IPS-18c (cell line): Measurements from ENCODE around the gene NUP133.

Source experiments
- H3K4me3 ChIP-seq: 2 replicates; pipeline ENCODE4 v1.7.0; 2013; ENCODE audit warnings: low read depth, mild to moderate bottlenecking, low read length, moderate library complexity; ENCODE audit not compliant: insufficient read depth
- H3K9me3 ChIP-seq: one replicate; pipeline ENCODE4 v1.6.1; 2013; ENCODE audit warnings: mild to moderate bottlenecking, low read length, moderate library complexity; ENCODE audit not compliant: control insufficient read depth, insufficient read depth

NUP133 gene

DNA sequence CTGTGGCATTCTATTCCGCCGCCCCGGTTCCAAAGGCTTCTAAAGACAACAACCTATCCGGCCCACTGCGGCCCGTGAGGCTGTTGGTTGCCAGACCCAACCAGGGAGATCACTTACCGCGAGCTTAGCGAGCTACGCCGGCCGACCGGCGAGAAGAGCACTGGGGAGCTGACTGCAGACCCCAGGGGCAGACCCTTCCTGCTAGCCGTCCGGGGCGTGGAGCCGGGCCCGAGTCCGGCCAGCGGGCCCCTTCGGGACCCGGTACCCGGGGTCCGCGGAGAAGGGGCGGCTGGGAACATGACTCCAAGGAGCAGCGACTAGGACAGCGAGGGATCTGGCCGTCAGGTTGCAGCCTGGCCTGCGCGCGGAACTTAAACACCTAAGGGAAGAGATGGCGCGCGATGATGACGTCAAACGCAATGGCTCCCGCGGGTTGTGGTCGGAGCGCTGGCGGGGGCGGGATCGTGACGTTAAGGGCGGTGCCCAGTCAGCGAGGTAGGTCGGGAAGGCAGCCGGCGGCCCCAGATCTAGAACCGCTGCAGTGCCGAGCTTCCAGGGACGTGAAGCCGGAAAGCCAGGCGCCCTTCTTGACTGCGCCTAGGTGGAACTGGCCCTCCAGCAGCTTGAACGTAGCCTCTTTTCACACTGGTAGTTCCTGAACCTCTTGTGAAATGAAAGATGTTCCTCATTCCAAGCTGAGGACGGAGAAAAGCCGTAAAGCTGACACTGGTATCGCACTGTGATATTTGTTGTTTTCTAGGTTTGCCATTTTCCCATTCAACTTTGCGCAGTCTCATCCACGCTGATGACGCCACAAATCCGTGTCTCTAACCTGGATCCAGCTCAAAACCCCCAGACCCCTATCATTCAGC is at the start of gene NUP133:
Gene NUP133, minus strand, starts transcription at position 391 of the 872 bp plus-strand sequence. Its CDS starts 92 bp downstream, at position 299.
- peak within 1 kb of the TSS; percentile 80 for H3K4me3 ChIP-seq
- H3K9me3 ChIP-seq: no peaks in the 10 kb centered on the region

DNA sequence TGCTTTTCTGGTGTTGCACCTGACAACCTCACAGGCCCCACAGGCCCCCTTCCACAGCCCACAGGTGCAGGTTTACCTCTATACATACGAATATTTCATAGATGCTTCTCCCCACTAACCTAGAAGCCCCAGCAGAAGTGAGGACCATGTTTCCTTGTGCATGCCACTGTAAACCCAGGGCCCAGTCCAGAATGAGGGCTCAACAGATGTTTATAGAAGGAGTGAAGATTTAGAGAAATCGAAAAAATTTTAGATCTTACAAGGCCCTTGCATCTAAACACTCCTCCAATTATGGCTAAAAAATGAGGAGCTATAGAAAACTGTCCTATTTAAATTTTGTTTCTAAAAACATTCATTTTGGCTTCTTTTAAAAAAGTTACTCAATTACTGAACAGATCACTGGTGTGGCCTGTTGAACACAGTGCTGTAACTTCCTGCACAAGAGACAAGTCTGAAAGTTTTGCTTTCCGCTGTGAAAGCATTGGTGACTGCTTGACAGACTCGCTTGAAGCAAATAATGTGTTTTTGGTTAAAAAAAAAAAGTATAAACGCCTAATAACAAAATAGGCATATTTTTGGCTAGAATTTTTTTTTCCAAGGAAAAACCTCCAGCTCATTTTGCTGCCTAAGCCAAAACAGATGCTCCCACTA is 49.2 kb upstream of the NUP133 start:
- Histone ChIP-seq H3K4me3 (peak overlapping the region; percentile 79; the same call in 1 of the 2 replicates), H3K9me3 (peaks cover 2% of the 10 kb centered on the region)

DNA sequence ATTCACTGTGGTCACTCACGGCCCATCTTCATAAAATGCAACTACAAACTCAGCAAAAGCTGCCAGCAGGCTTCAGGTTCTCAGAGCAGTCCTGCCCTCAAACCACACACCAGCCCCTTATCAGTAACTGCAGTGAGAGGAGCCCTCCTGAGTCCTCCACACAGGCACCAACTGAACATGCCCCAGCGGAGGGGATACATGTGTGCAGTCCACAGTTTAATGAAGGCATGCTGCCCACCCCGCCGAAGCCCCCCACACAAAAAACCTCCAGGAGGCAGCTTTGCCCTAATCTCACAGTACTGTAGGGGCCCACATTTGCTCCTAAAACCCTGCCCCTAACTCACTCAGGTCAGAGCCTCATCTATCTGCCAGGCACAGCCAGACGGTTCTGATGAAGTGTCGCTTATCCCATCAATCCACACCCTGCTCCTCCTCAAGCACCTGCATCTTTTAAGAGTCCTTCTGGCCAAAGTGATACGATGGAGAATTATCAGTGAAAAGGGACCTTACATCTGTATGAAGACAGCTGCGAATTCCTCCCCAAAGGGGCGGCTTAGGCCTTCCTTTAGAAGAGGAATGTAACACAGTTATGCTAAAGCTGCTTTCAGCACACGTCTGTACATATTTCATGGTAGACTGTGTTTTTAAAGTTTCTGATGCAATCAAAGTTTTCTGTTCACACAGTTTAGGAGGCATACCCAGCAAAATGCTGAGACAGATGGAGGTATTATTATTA is 46.9 kb upstream of the NUP133 start:
- Histone ChIP-seq H3K4me3 (no peak overlapping the region), H3K9me3 (no peaks in the 10 kb centered on the region)

DNA sequence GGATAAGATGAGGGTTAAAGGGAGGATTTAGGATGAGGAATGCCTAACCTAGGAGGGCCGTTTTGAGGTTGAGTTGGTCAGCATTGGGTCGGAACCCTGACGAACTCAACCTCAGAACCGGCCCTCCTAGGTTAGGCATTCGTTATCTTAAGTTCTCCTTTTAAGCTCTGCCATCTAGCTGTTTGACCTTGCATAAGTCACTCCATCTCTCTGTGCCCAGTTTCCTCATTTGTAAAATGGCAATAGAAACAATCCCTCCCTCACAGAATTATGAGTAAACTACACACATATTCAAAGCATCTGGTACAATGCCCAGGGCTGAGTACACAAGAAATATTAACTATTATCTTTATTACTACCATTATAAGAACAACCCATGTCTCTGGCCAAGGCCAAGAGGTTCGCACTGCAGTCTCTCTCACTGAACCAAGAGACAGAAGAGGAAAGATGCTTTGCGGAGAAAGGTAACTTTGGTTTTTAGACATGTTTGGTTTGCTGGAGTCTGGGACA is 45.5 kb upstream of the NUP133 start:
- H3K9me3 ChIP-seq: no peaks in the 10 kb centered on the region
- no peak overlapping the region for H3K4me3 ChIP-seq

DNA sequence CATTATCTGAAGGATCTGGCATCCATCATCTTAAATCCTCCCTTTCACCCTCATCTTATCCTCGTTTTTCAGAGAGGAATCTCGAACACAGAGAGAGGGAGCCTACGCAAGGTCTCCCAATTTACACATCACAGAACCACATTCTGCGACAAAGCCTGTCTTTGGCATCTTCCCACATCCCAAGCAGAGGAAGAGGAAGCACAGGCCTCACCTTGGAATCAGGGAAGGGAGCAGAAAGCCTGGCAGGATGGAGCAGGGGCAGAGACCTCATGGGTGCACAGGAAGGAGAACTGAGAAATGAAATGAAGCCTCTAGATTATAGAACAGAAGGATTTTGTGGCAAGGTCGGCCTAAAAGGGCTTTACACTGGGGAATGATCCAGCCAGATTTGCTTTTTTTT is 44.6 kb upstream of the NUP133 start:
- H3K4me3 ChIP-seq: no peak overlapping the region

DNA sequence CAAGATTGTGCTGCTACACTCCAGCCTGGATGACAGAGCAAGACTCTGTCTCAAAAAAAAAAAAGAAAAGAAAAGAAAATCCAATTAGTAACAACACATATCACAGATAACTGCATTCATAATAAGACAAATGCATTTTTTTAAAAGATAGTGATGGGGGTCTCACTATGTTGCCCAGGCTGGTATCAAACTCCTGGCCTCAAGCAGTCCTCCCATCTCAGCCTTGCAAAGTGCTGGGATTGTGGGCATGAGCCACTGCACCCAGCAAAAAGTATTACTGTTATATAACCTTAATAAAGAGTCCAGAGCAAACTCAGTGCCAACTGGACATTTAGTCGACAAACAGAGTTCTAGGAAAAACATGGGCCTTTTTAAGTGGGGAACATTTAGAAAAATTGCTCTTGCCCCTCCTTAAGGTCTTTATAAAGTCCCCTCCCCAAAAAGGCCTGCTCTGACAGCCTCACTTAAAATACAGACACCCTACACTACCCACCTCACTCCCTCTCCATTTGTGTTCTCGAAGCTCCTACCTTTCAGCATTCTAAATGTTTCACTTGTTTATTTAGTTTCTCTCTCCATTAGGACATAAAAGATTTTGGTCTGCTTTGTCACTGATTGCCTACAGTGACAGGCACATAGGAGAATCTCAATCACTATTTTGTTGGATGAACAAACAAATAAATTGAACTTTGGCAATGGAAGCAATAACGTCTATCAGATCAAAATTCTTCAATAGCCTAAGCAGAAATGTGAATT is 42.8 kb upstream of the NUP133 start:
- no peaks in the 10 kb centered on the region for H3K9me3 ChIP-seq

More for the DNA sequence above, 44.6 kb upstream of the NUP133 start:
- H3K9me3 ChIP-seq: no peaks in the 10 kb centered on the region

DNA sequence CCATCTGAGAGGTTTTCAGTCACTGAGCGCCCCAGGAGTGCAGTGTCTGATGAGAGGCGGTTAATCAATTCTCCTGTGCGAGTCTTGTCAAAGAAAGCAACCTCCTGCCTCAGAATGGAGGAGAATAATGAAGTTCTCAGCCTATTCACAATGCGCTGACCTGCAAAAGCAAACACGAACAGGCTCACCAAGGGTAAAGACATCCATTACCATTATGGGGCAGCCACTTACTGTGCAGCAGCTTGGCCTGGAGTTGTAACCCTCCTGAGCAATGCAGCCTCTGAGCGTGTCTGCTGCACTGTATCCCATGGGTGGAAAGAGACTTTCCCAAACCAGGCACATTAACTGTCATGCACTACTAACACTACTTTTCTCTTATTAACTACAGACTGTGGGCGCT is 39.4 kb upstream of the NUP133 start:
- no peak overlapping the region for H3K4me3 ChIP-seq
- H3K9me3 ChIP-seq: no peaks in the 10 kb centered on the region

More for the DNA sequence above, 42.8 kb upstream of the NUP133 start:
- no peak overlapping the region for H3K4me3 ChIP-seq

DNA sequence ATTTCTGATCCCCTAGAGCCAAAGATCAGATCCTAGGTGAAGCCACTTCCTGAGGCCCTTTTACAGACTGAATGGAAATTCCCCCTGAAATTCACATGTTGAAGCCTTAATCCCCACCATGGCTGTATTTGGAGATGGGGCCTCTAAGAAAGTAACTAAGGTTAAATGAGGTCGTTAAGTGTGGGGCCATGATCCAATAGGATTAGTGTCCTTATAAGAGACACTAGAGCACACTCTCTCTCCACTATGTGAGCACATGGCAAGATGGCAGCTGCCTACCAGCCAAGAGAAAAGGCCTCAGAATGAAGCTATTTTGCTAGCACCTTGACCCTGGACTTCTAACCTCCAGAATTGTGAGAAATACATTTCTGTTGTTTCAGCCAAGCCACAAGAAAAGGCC is 36.4 kb upstream of the NUP133 start:
- H3K4me3 ChIP-seq: no peak overlapping the region
- H3K9me3 ChIP-seq: no peaks in the 10 kb centered on the region

DNA sequence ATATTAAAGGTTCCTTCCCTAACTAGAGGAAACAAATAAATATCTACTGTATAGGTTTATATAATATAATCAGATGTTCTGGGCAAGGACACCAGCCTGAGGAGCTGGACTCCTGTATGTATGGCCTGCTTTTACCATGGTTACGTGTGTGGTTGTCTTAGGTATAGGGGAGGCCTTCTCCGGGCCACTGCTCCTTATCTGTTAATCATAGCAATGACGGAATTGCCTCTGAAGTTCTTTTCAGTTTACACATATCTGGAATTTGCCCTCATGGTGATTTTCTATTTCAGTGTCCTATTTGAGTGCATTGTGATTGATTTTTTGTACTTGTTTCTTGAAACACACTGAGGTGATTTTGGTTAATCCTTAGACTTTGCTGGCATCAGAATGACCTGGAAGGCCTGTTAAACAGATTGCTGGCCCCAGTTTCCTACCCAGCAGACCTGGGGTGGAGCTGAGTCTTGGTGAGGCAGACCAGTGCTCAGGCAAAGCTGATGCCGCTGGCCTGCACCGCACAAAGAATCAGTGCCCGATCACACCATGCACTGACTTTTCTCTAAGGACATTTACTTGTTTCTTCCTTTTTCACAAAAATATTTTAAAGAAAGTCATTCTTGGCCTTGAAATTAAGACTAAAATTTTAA is 31.8 kb upstream of the NUP133 start:
- no peak overlapping the region for H3K4me3 ChIP-seq
- H3K9me3 ChIP-seq: no peaks in the 10 kb centered on the region

DNA sequence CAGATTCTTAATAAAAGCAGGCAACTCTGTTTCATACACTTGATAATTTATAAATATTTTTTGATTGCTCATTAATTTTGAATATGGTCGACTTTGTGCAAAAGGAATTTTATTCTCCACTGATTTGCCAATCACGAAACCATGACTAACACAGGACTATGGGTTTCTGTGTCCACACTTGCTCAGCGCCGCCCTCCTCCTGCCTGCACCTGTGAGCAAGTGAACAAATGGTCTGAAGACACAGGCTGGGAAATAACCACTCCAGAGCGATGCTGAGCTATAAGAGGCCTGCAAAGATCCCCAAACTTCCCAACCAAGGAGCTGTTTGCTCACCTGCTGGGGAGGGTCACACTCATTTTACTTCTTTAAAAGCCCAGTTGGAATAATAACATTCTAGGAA is 30.8 kb upstream of the NUP133 start:
- no peak overlapping the region for H3K4me3 ChIP-seq
- H3K9me3 ChIP-seq: no peaks in the 10 kb centered on the region

DNA sequence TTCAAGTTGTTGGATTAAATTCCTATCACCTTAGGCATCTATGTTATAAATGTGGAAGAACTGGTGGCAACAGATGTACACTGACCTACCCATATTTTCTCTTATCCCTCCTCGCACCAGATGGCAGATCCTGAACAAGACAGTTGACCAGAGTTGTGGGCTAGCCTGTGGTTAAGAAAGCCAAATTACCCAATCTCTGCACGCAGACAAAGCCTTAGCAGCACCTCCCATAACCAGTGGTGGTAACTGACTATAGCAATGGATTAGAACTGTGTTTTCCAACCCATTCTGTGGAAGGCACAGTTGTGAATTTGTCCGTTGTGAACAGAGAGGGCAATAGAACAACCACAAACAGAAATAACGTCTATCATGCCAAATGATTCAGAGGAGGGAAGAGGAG is 29.8 kb upstream of the NUP133 start:
- no peak overlapping the region for H3K4me3 ChIP-seq
- H3K9me3 ChIP-seq: no peaks in the 10 kb centered on the region

DNA sequence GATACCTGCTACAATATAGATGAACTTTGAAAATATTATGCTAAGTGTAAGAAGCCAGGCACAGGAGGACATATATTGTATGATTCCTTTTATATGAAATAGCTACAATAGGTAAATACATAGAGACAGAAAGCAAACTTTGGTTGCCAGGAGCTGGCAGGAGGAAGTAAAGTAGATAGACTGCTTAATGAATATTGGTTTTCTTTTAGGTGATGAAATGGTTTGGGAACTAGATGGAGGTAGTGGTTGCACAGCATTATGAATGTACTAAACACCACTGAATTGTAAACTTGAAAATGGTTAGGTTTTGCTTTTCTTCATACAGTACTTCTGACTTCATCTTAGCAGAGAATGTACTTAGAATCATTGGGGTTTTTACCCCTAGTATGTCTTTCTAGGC is 28.8 kb upstream of the NUP133 start:
- Histone ChIP-seq H3K4me3 (no peak overlapping the region), H3K9me3 (no peaks in the 10 kb centered on the region)

DNA sequence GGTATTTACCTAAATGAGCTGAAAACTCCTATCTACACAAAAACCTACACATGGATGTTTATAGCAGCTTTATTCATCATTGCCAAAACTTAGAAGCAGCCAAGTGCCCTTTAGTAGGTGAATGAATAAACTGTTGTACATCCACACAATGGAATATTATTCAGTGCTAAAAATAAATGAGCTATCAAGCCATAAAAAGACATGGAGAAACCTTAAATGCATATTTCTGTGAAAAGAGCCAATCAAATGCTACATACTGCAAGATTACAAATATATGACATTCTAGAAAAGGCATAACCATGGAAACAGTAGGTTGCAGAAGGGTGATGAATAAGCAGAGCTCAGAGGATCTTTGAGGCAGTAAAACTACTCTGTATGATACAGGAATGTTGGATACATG is 27.1 kb upstream of the NUP133 start:
- no peak overlapping the region for H3K4me3 ChIP-seq

DNA sequence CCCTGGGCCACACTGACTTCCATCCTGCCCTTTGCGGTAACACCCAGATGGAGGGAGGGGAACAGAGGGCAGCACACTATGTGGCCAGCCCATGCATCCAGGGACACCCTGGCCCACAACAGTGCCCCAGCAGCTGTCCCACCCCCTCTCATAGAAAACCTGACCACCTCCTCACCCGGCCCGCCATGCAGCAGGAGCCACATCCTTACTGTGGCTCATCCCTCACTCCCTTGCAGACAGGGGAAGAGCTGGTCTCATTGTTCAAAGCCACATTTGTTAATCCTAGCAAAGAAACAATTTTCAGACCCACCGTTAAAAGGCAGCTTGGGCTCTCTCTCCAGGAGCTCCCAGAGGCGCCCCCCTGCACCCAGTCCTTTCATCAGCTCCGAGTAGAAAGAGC is 23.2 kb upstream of the NUP133 start:
- no peaks in the 10 kb centered on the region for H3K9me3 ChIP-seq
- no peak overlapping the region for H3K4me3 ChIP-seq

More for the DNA sequence above, 27.1 kb upstream of the NUP133 start:
- no peaks in the 10 kb centered on the region for H3K9me3 ChIP-seq

DNA sequence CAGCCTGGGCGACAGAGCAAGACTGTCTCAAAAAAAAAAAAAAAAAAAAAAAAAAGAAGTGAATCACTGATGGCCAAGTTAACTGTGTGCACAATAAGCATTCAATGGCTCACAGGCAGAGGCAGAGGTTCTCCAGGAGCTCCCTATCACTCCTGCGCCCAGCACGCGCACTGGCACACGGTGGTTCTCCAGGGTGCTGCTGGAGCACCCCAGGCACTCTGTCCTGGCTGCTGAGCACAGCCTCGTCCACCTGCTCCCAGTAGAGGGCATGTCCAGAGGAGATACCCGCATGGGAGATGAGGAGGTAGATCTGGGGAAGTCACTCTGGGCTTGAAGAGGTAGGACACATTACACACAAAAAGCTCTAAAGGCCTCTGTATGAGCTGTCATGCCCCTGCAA is 21.5 kb upstream of the NUP133 start:
- no peaks in the 10 kb centered on the region for H3K9me3 ChIP-seq
- no peak overlapping the region for H3K4me3 ChIP-seq

DNA sequence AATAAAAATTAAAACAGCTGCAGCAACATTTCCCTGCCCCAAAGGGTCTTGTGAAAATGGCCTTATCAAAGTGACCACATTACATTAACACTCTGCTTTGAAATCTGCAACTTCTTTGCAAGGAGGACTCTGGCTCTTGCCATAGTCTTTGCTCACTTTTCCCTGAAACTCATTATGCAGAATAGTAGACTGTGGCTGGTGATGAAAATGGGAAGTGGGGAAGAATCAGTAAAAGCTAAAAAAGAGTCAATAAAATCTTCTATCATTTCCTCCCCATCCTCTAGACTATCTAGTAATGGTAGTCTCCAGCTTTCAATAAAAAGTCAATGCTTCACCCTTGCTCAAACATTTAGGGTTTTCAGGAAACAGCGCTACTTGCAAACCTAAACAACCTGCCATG is 18.6 kb upstream of the NUP133 start:
- Histone ChIP-seq H3K9me3 (peaks cover 6% of the 10 kb centered on the region), H3K4me3 (no peak overlapping the region)
